CD14-positive monocyte (primary cell): ENCODE measurements around the gene GSTA5. TPM values are rescaled to one million over a fixed set of nuclear protein-coding genes. Genes with fewer than 3 reads are reported as not detected.

Experiments
- DNase-seq, 3 donors: peaks; one replicate each; pipeline ENCODE4 v3.0.0-alpha.2; 2011 to 2022
- H2AFZ ChIP-seq: 2 replicates; pipeline ENCODE4 v1.6.0; 2012; ENCODE audit warnings: mild to moderate bottlenecking, low read depth, low read length, inconsistent platforms; ENCODE audit not compliant: insufficient read depth, poor library complexity, severe bottlenecking
- H3K27ac ChIP-seq, 2 donors: 1 replicate in 1 of 2; 2 replicates in 1 of 2; pipeline ENCODE4 v1.5.1; 2012 to 2013; ENCODE audit warnings: low read length in 2 of 2, control low read depth in 1 of 2, inconsistent platforms in 1 of 2, low read depth in 1 of 2, mild to moderate bottlenecking in 1 of 2
- H3K27me3 ChIP-seq, 2 donors: one replicate each; pipeline versions ENCODE4 v1.6.0 to v1.6.1; 2011 to 2013; ENCODE audit warnings: low read length in 2 of 2; ENCODE audit not compliant: control insufficient read depth in 2 of 2, insufficient read depth in 2 of 2
- H3K36me3 ChIP-seq, 2 donors: replicated peaks in 1 of 2; 1 replicate in 1 of 2; 2 replicates in 1 of 2; pipeline versions ENCODE4 v1.5.1 to v1.6.1; 2012 to 2013; ENCODE audit warnings: low read length in 2 of 2, control low read depth in 1 of 2, inconsistent platforms in 1 of 2, mild to moderate bottlenecking in 1 of 2; ENCODE audit not compliant: insufficient read depth in 2 of 2, control insufficient read depth in 1 of 2
- H3K4me1 ChIP-seq, 2 donors: 1 replicate in 1 of 2; 2 replicates in 1 of 2; pipeline versions ENCODE4 v1.5.1 to v1.6.1; 2012 to 2013; ENCODE audit warnings: low read length in 2 of 2, control low read depth in 1 of 2, inconsistent platforms in 1 of 2, mild to moderate bottlenecking in 1 of 2, moderate library complexity in 1 of 2; ENCODE audit not compliant: insufficient read depth in 2 of 2, control insufficient read depth in 1 of 2
- H3K4me2 ChIP-seq: replicated peaks from 2 replicates; pipeline ENCODE3; 2012; ENCODE audit warnings: low read length, moderate library complexity, mild to moderate bottlenecking; ENCODE audit not compliant: poor library complexity, severe bottlenecking; ENCODE audit errors: extremely low read depth
- H3K4me3 ChIP-seq, 3 experiments: fragments of 200-600 bp in 1 of 3; sonication (generic) in 1 of 3; replicated peaks in 1 of 3; 1 replicate in 2 of 3; 2 replicates in 1 of 3; pipeline ENCODE4 v1.5.1; 2011 to 2013; ENCODE audit warnings: low read length in 3 of 3, mild to moderate bottlenecking in 3 of 3, control low read depth in 2 of 3, low read depth in 2 of 3, inconsistent platforms in 1 of 3, moderate library complexity in 1 of 3
- H3K79me2 ChIP-seq: 2 replicates; pipeline ENCODE4 v1.6.0; 2012; ENCODE audit warnings: mild to moderate bottlenecking, control low read depth, inconsistent platforms, low read length, moderate library complexity; ENCODE audit not compliant: insufficient read depth
- H3K9ac ChIP-seq: 2 replicates; pipeline ENCODE4 v1.6.0; 2017; ENCODE audit warnings: low read length, mild to moderate bottlenecking; ENCODE audit not compliant: insufficient read depth, poor library complexity, severe bottlenecking
- H3K9me3 ChIP-seq, 2 donors: replicated peaks in 1 of 2; 1 replicate in 1 of 2; 2 replicates in 1 of 2; pipeline versions ENCODE4 v1.5.1 to v1.6.1; 2012 to 2013; ENCODE audit warnings: low read length in 2 of 2, control low read depth in 1 of 2; ENCODE audit not compliant: control insufficient read depth in 1 of 2, insufficient read depth in 1 of 2
- H4K20me1 ChIP-seq: 2 replicates; pipeline ENCODE4 v1.6.0; 2012; ENCODE audit warnings: mild to moderate bottlenecking, low read length, control low read depth, moderate library complexity; ENCODE audit not compliant: insufficient read depth
- H3K27ac Mint-ChIP-seq, 7 donors: one replicate each; pipeline ENCODE4 v1.8.0; 2020; ENCODE audit warnings: mild to moderate bottlenecking in 7 of 7, mixed read lengths in 7 of 7, moderate library complexity in 6 of 7, inconsistent platforms in 2 of 7
- H3K27me3 Mint-ChIP-seq, 3 donors: one replicate each; pipeline ENCODE4 v1.8.0; 2021 to 2022; ENCODE audit warnings: low read depth in 3 of 3, mild to moderate bottlenecking in 3 of 3, mixed read lengths in 3 of 3, moderate library complexity in 3 of 3, inconsistent platforms in 1 of 3
- H3K36me3 Mint-ChIP-seq, 2 donors: one replicate each; pipeline ENCODE4 v1.8.0; 2020; ENCODE audit warnings: mixed read lengths in 2 of 2, inconsistent platforms in 1 of 2, mild to moderate bottlenecking in 1 of 2
- H3K4me1 Mint-ChIP-seq: one replicate; pipeline ENCODE4 v1.8.0; 2020; ENCODE audit warnings: mild to moderate bottlenecking, mixed read lengths
- H3K4me3 Mint-ChIP-seq, 2 donors: one replicate each; pipeline ENCODE4 v1.8.0; 2020; ENCODE audit warnings: mild to moderate bottlenecking in 2 of 2, mixed read lengths in 2 of 2, moderate library complexity in 1 of 2
- H3K9me3 Mint-ChIP-seq, 7 donors: one replicate each; pipeline ENCODE4 v1.8.0; 2020 to 2022; ENCODE audit warnings: mixed read lengths in 7 of 7, mild to moderate bottlenecking in 6 of 7, moderate library complexity in 6 of 7, inconsistent platforms in 2 of 7
- CTCF ChIP-seq: fragments of 200-600 bp; IDR thresholded peaks from one replicate; pipeline ENCODE4 v1.8.0; 2022; ENCODE audit warnings: antibody characterized with exemption, mild to moderate bottlenecking
- WGBS: methylation state at CpG from one replicate; pipeline ENCODE4 v1.1.5; 2013; ENCODE audit warnings: missing lambda C conversion rate; ENCODE audit not compliant: insufficient coverage; 5-methylcytosine and 5-hydroxymethylcytosine counted together
- intact Hi-C, 2 donors: fragments of 100-400 bp; cut with micrococcal nuclease; formaldehyde crosslinking; loops; one replicate each; pipeline versions ENCODE4 v1.15.0 to v1.15.1; 2023
- polyA plus RNA-seq, 3 donors: library from polyadenylated mRNA; depleted of rRNA in 1 of 3; unstranded in 2 of 3; stranded (reverse) in 1 of 3; fragments of 300-500 nt in 2 of 3; fragments of >200 nt in 1 of 3; fragmentation: Illumina TruSeq in 2 of 3; gene quantifications; 1 replicate in 2 of 3; 2 replicates in 1 of 3; pipeline ENCODE4 v1.2.3, GENCODE V29; 2012 to 2021

Gene GSTA5
- polyA plus RNA-seq, 3 donors = not detected

GRCh38 chr6:52821842-52822241 is 18.8 kb downstream of the GSTA5 start:
- Histone ChIP-seq H3K9ac (no peak overlapping the region), H3K4me3 (no peak overlapping the region), H2AFZ (no peak overlapping the region), H3K27me3 (no peaks in the 10 kb centered on the region), H3K4me1 (no peaks in the 10 kb centered on the region), H3K27ac (no peak overlapping the region), H3K4me2 (no peak overlapping the region), H3K36me3 (no peaks in the 10 kb centered on the region), H3K9me3 (peaks cover 0 to 17% of the 10 kb centered on the region in 2 donors), H3K79me2 (no peaks in the 10 kb centered on the region), H4K20me1 (no peaks in the 10 kb centered on the region)
- Mint-ChIP-seq H3K27ac (no peak overlapping the region), H3K36me3 (no peaks in the 10 kb centered on the region), H3K4me3 (no peak overlapping the region), H3K9me3 (peaks cover 11 to 22% (median 17%) of the 10 kb centered on the region in 7 donors), H3K4me1 (no peaks in the 10 kb centered on the region), H3K27me3 (peaks cover 0 to 1% (median 0%) of the 10 kb centered on the region in 3 donors)
- 100% methylated on average over 1 of the region's 1 CpG for whole genome bisulfite sequencing
- intact Hi-C loops = no loop called here
- no peak for TF ChIP-seq CTCF
- no peak for DNase-seq

DNA sequence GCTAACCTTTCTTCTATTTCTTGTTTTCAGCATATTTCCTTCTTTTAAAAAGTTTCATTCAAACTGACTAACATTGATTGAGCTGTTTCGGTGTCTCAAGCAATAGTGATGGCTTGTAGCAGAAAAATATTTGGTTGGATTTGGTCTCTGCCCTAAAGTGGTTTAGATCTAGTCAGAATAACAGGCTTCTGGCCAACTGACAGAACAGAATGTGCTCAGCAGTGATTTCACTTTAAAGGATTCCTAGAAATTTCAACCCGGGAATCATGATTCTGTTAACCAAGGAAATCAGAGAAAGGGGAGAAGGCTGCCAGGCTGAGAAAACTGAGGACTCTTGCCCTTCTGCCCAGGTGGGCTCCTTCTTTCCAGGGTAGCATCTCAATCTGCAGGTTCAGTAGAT is 20.4 kb downstream of the GSTA5 start:
- Mint-ChIP-seq H3K36me3 (no peaks in the 10 kb centered on the region), H3K9me3 (peaks cover 6 to 22% (median 14%) of the 10 kb centered on the region in 7 donors), H3K4me3 (no peak overlapping the region), H3K4me1 (no peaks in the 10 kb centered on the region), H3K27me3 (peaks cover 0 to 1% (median 0%) of the 10 kb centered on the region in 3 donors), H3K27ac (no peak overlapping the region)
- Histone ChIP-seq H3K4me2 (no peak overlapping the region), H3K9ac (no peak overlapping the region), H3K79me2 (no peaks in the 10 kb centered on the region), H3K36me3 (no peaks in the 10 kb centered on the region), H3K9me3 (peaks cover 0 to 14% of the 10 kb centered on the region in 2 donors), H3K4me3 (no peak overlapping the region), H3K4me1 (no peaks in the 10 kb centered on the region), H4K20me1 (no peaks in the 10 kb centered on the region), H3K27me3 (no peaks in the 10 kb centered on the region), H3K27ac (no peak overlapping the region), H2AFZ (no peak overlapping the region)
- no peak for DNase-seq
- intact Hi-C loops = no loop called here
- no peak for TF ChIP-seq CTCF
- 100% methylated on average over 1 of the region's 2 CpGs for WGBS
